DMS 273 (cell line): ENCODE measurements around the gene DICER1.

Experiments used
- DNase-seq: peaks from one replicate; lab custom pipeline; 2025; ENCODE audit not compliant: unreplicated experiment; lab: John Stamatoyannopoulos, UW

The DICER1 gene

GRCh38 chr14:95092723-95093122, 64.6 kb downstream of the DICER1 start:
- DNase-seq = no peak

- no peak for DNase-seq
Measured at GRCh38 chr14:95091581-95091980, 65.7 kb downstream of the DICER1 start.

DNA sequence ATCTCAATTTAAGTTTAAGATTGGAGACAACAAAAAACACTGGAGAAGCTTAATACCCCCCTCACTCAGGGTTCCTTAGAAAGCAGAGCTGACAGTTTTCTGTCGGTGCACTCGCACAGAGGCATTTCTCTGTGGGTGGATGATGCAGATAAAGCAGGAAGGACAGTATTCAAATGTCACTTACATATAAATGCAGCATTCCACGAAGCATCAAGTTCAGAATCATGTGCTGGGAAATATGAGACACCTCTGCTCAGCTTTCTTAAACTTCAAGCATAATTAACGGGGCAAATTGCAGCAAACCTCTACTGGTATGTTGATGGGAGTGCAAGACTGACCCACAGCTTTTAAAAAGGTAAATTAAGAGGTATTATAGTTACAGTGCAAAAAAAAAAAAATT, 68.7 kb downstream of the DICER1 start:
- no peak for DNase-seq

- no peak for DNase-seq
Measured at GRCh38 chr14:95087619-95088018, 69.7 kb downstream of the DICER1 start.

DNA sequence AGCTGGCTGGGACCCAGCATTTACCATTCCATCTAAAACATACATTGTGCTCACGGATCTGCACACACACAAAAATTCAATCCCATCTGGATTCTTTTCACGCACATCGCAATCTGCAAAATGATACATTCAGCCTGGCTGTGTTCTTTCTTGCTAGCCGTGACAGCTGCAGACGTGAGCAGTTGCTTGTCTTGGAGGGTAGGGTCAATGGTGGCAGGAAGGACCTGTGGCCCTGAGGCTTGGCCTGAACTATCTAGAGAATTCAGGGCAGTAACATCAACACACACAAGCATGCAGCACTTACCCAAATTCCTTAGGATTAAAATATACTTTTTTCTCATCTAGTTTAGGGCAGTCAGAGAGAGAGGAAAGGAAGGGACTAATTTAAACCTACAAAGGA, 72.0 kb downstream of the DICER1 start:
- no peak for DNase-seq

- no peak for DNase-seq
Measured at GRCh38 chr14:95078867-95079266, 78.5 kb downstream of the DICER1 start.

- DNase-seq = no peak
Measured at GRCh38 chr14:95077345-95077744, 80.0 kb downstream of the DICER1 start.

GRCh38 chr14:95075789-95076188, 81.5 kb downstream of the DICER1 start:
- DNase-seq = no peak

DNA sequence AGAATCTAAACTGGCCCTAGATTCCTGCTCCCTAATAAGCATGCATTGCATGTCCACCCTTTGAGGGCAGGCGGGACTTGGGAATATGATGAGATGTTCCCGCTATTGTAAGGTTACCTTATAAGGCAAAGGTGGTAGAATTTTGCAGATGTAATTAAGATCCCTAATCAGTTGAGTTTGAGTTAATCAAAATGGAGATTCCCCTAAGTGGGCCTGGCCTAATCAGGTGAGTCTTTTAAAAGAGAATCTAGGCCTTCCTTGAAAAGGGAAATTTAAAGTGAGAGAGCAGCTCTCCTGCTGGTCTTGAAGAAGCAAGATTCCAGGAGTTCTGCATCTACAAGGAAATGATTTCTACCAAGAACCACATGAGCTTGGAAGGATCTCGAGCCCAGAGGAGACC, 83.4 kb downstream of the DICER1 start:
- no peak for DNase-seq

DNA sequence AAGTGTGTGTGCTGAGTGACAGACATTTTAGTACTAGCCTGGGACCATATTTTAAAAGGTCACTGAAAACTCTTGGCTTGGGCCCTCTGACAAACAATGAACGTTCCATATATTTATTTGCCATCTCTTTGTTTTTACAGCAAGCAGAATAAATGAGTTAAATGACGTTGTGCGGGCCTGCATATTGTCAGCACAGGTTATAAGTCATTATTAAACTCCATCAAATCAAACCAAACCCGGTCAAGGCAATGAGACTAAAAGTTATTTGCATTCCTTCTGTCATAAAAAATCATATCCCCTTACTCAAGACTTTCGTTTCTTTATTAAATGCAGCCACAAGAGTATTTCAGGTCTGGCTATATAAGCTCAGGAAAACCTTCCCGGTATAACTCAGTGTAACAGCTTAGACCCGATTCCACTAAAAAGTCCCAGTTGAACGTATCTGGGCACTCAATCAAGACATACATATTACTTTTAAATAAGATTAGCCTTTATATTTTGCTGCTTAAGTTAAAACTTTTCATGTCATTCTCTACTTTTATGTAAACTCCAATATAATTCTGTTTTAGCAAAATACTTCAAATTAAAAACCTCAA, 84.9 kb downstream of the DICER1 start:
- no peak for DNase-seq

DNA sequence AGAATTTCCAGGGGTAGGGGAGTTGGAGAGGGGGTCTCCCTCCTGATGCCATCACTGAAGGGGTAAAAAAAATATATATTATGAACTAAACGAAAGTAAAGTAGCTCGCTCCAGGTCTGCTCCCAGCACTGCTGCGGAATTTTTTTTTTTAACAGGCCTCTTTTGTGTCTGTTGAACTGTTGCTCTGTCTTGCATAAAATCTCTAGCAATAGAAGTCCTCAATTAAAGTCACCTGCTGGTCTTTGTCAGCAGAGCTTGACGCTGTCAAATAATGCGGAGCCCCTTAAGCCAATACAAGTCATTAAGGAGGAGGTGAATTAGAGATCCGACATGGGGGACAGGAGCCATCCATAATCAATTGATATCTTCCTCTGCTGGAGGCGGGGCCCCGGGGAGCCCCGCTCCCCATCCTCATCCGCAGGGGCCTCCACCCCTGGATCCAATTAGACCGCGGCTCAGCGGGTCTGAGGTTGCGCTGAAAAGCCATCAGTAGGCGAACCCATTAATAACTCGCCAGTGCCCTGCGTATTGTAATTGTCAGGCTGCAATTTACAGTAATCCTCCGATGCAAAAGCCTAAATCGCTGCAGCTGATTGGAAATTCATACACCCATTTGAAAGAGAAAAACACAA, 85.6 kb downstream of the DICER1 start:
- DNase-seq = no peak

DNA sequence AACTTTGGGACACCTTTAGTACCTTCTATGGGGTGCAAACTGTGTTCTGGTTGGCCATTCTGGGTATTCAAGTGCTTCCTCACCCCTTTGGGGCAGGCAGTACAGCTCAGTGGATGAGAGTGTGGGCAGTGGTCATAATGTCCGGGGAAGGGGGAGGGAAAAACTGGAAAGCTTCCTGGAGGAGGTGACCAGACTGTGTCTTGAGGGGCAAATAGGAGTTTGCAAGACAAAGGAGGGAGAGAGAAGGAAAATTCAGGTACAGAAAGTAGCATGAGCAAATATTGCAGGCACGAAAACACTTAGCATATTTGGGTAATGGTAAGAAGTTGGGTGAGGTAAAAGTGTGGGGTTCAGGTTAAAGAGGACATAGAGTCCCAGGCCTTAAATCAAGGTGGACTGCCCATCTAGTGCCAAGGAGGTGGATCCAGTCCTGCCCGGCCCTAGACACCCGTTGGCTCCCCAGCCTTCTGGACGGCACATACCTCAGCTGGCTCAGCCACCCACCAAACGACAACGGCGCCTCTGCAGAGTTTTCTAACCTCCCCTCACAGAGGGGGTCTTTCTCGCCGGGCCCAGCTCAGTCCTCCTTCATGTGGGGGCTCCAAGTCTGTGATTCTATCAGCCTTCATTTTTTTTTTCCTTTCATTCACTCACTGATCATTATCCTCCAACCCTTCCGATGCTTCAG, 86.4 kb downstream of the DICER1 start:
- DNase-seq = no peak

GRCh38 chr14:95069547-95069946, 87.8 kb downstream of the DICER1 start:
- DNase-seq = no peak

GRCh38 chr14:95069018-95069417, 88.3 kb downstream of the DICER1 start:
- DNase-seq = no peak

- DNase-seq = no peak
Measured at GRCh38 chr14:95068521-95068920, 88.8 kb downstream of the DICER1 start.

DNA sequence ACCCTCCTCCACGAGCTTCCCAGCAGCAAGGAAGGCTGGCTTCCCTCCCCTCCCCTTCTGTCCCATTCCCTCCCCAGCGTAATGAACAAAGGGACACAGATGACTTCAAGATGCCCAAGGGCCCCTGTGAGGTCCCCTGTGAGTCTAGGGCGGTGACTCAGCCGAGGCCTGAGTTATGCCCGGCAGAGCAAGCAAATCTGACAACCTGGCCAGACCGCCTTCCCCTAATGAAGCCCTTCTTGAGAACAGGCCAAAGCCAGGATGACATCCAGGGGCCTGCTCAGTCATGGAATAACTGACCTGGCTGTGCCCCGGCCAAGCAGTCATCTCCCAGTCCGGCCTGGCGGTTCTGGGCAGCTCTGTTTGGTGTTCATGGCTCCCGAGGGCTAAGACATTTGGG, 89.2 kb downstream of the DICER1 start:
- DNase-seq = no peak

- no peak for DNase-seq
Measured at GRCh38 chr14:95067526-95067925, 89.8 kb downstream of the DICER1 start.

GRCh38 chr14:95066427-95066986, 90.8 kb downstream of the DICER1 start:
- DNase-seq = no peak

- DNase-seq = no peak
Measured at GRCh38 chr14:95065411-95065810, 91.9 kb downstream of the DICER1 start.

- no peak for DNase-seq
Measured at GRCh38 chr14:95064734-95065133, 92.6 kb downstream of the DICER1 start.

GRCh38 chr14:95064256-95064655, 93.1 kb downstream of the DICER1 start:
- DNase-seq = no peak

DNA sequence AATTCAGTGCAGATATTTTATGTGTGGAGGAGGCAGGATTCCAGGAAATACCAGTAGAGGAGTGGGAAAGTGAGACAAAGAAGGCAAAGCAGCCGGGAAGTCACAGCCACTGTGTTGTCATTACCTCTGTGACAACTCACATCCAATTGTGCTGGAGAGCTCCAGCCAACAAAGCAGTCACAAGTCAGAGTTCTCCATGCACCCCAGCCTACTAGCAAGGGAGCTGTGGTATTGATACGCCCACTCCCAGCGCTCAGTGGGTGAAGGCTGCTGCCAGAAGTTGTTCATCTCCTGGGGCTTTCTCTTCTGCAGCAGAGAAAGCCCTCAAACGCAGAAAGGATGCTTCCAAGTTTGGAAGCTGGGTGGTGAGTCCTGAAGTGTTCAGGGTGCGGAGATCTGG, 93.9 kb downstream of the DICER1 start:
- no peak for DNase-seq
